Measurements from ENCODE around the gene PAPOLB.
"Not testable (repeated sequence)": the region's sequence is repeated elsewhere in the genome, so short reads cannot be mapped to it uniquely, and the experiment has no call there.

Gene PAPOLB

GRCh38 chr7:4861673-4862072, at the start of gene PAPOLB:
Gene PAPOLB, minus strand, starts transcription at chr7:4862030. Its CDS starts 220 bp downstream, at chr7:4861810.
- DNase-seq = no peak
- TF ChIP-seq POLR2A (IDR thresholded peaks at IDR 0.05; ENCODE audit: low read length) (no peak), GATA1 (IDR thresholded peaks at IDR 0.05; ENCODE audit: low read depth, low read length) (no peak)

DNA sequence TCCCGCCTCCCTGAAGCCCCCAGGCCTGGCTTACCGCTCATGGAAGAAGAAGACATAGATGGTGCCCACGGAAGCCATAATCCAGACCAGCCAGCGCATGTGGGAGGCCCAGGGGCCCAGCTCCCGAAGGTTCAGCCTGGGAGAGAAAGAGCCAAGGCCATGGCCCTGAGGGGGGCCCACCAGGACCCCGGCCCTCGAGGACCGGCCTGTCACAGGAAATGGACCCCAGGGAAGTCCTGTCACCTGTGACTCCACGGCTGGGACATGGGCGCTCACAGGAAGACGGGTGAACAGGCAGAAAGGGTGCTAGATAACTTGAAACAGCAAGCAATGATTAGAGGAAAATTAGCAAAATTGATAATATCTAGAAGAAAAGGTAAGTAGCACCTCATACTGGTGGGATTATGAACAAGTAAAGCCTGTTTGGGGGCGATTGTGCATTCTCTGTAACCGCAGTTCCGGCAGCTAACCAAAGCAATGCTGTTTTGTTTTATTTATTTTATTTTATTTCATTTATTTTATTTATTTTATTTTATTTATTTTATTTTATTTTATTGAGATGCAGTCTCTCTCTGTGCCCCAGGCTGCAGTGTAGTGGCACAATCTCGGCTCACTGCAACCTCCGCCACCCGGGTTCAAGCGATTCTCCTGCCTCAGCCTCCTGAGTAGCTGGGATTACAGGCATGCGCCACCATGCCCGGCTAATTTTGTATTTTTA, 49.4 kb upstream of the PAPOLB start:
- DNase-seq = no peak
- TF ChIP-seq GATA1 (IDR thresholded peaks at IDR 0.05; ENCODE audit: low read depth, low read length) = no peak
- no peak for TF ChIP-seq POLR2A (IDR thresholded peaks at IDR 0.05; ENCODE audit: low read length)

DNA sequence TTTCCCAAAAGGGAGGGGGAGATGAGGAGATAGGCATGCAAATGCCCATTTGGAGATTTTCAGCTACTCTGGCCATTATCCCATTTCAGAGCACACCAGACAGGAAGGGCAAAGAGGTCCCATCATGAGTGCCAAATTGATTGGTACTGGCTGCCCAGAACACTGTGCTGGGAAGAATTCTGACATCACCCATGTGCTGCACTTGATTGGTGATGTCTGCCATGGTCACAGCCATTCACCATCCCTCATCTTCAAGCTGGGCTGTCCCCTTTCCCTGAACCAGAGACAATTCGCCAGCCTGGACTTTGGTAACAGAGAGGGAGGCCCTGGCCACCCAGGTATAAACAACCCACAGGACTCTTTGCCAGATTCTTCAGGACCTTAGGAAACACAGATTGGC, 44.9 kb upstream of the PAPOLB start:
- DNase-seq = no peak
- TF ChIP-seq POLR2A (IDR thresholded peaks at IDR 0.05; ENCODE audit: low read length) = no peak
- TF ChIP-seq GATA1 (IDR thresholded peaks at IDR 0.05; ENCODE audit: low read depth, low read length) = no peak

DNA sequence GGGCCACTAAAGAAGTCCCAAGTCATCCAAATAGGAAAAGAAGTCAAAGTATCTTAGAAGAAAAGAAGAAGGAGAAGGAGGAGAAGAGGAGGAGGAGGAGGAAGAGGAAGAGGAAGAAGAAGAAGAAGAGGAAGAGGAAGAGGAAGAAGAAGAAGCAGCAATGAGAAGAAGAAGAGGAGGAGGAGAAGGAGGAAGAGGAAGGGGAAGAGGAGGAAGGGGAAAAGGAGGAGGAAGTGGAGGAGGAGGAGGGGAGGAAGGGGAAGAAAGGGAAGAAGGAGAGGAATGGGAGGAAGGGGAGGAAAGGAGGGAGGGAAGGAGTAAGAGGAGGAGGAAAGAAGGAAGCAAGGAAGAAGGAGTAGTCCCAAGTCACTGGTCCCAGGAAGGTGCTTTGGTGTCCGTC, 43.3 kb upstream of the PAPOLB start:
- no peak for DNase-seq
- TF ChIP-seq GATA1 (IDR thresholded peaks at IDR 0.05; ENCODE audit: low read depth, low read length) (no peak), POLR2A (IDR thresholded peaks at IDR 0.05; ENCODE audit: low read length) (no peak)

DNA sequence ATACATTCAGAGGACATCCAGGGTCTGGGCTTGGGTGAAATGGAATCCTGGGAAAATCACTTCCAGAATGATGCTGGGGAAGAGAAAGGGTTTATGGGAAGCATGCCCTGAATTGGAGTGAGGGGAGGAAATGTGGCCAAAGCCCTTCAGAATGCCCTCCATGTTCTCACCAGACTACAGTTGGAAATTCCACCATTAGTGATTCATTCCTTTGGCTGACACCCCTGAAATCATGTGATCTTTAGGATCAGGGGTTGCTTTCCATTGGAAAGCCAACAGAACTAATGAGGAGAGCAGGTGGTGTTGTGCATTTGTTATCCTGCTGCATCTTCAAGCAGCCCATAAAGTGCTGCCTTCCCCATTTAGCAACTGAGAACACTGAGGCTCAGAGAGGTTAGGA, 42.5 kb upstream of the PAPOLB start:
- TF ChIP-seq POLR2A (IDR thresholded peaks at IDR 0.05; ENCODE audit: low read length) (no peak), GATA1 (IDR thresholded peaks at IDR 0.05; ENCODE audit: low read depth, low read length) (no peak)
- DNase-seq = no peak

DNA sequence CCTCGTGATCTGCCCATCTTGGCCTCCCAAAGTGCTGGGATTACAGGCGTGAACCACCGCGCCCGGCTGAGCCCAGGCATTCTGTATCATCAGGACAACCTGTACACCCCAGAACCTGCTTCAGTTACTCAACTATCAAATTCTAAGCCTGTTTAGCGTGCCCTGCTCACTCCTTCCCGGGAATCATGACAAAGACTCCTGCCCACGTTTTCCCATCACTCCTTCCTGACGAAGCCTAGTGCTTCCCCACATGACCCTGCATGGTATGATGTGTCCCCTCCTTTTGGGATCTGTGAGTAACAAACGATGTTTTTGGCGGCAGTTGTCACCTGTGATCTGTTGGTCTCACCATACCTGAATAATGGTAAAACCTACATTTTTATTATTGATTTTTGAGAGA, 33.9 kb upstream of the PAPOLB start:
- DNase-seq = no peak
- TF ChIP-seq POLR2A (IDR thresholded peaks at IDR 0.05; ENCODE audit: low read length) (no peak), GATA1 (IDR thresholded peaks at IDR 0.05; ENCODE audit: low read depth, low read length) (no peak)

DNA sequence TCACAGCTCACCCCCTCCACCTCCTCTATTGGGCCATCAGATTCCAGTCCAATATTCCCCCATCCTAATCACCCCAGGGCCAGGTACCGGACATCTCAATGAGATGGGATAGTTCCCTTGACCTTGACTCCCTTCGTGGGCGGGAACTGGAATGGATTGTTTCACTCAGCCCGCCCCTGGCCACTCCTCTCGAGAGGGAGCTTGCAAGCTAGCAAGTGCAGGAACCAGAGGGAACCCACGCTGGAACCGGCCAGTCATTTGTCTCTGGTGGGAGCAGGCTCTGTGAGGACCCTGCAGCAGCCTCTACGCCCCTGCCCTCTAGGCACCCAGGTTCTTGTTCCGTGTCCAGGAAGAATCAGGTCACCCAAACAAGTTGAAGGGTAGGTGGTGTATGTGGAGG, 32.7 kb upstream of the PAPOLB start:
- no peak for DNase-seq
- TF ChIP-seq GATA1 (IDR thresholded peaks at IDR 0.05; ENCODE audit: low read depth, low read length) (no peak), POLR2A (IDR thresholded peaks at IDR 0.05; ENCODE audit: low read length) (no peak)

GRCh38 chr7:4893929-4894475, 32.2 kb upstream of the PAPOLB start:
- TF ChIP-seq POLR2A (IDR thresholded peaks at IDR 0.05; ENCODE audit: low read length) = no peak
- TF ChIP-seq GATA1 (IDR thresholded peaks at IDR 0.05; ENCODE audit: low read depth, low read length) = no peak
- DNase-seq = no peak

DNA sequence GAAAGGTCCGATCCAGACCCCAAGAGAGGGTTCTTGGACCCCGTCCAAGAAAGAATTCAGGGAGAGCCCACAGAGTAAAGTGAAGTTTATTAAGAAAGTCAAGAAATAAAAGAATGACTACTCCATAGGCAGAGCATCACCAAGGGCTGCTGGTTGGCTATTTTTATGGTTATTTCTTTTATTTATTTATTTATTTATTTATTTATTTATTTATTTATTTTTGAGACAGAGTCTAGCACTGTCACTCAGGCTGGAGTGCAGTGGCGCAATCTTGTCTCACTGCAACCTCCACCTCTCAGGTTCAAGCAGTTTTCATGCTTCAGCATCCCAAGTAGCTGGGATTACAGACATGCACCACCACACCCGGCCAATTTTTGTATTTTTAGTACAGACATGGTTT, 31.4 kb upstream of the PAPOLB start:
- not testable (repeated sequence) for DNase-seq

GRCh38 chr7:4891522-4891921, 29.7 kb upstream of the PAPOLB start:
- peak in 1 of 2 experiments; percentile 26 for DNase-seq

DNA sequence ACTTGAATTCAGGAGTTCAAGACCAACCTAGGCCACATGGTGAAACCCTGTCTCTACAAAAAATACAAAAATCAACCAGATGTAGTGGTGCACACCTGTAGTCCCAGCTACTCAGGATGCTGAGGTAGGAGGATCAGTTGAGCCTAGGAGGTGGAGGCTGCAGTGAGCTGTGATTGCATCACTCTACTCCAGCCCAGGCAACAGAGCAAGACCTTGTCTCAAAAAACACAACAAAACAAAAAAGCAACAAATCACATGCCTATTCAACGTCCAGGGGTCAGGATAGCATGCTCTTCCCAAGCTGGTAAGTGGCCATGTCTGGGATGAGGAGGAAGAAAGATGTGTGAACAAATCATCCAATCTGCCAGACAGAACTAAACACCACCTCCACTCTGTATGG, 27.9 kb upstream of the PAPOLB start:
- DNase-seq = no peak

GRCh38 chr7:4888161-4888560, 26.3 kb upstream of the PAPOLB start:
- no peak for TF ChIP-seq POLR2A (IDR thresholded peaks at IDR 0.05; ENCODE audit: low read length)
- TF ChIP-seq GATA1 (IDR thresholded peaks at IDR 0.05; ENCODE audit: low read depth, low read length) = no peak
- no peak for DNase-seq

More for the DNA sequence above, 27.9 kb upstream of the PAPOLB start:
- TF ChIP-seq GATA1 (IDR thresholded peaks at IDR 0.05; ENCODE audit: low read depth, low read length) (no peak), POLR2A (IDR thresholded peaks at IDR 0.05; ENCODE audit: low read length) (no peak)

DNA sequence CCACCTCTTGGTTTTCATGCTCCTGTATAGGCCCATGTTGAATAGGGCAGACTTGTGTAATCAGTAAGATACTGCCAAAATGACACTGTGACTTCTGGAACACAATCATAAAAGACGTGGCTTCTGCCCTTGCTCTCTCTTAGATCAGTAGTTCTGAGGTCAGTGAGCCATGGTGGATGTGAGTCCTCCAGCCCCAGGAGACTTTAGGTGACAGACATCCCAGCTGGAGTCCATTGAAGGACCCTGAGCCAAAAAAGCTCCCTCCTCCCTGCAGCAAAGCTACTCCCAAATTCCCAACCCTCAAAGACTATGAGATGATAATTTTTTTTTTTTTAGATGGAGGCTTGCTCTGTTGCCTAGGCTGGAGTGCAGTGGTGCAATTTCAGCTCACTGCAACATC, 24.8 kb upstream of the PAPOLB start:
- no peak for DNase-seq
- TF ChIP-seq GATA1 (IDR thresholded peaks at IDR 0.05; ENCODE audit: low read depth, low read length) (no peak), POLR2A (IDR thresholded peaks at IDR 0.05; ENCODE audit: low read length) (no peak)

GRCh38 chr7:4885317-4885807, 23.5 kb upstream of the PAPOLB start:
- TF ChIP-seq GATA1 (IDR thresholded peaks at IDR 0.05; ENCODE audit: low read depth, low read length) = no peak
- TF ChIP-seq POLR2A (IDR thresholded peaks at IDR 0.05; ENCODE audit: low read length) = no peak

DNA sequence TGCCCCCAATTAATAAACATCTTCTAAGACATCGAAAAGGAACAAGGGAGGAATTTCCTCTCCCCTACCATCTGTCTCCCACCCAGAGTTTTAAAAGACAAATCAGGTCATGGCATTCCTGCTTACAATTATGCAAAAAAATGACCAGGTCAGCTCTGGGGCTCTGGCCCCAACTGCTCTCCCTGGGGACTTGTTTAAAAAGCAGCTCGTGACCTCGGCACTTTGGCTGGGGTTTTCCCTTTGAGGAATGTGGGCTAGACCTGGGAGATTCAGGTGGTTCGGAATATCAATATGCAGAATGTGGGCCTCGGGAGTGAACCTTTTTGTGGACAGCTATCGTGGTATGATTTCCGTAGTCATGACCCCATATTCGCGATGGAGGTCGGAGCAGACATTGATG, 22.3 kb upstream of the PAPOLB start:
- TF ChIP-seq GATA1 (IDR thresholded peaks at IDR 0.05; ENCODE audit: low read depth, low read length) (no peak), POLR2A (IDR thresholded peaks at IDR 0.05; ENCODE audit: low read length) (no peak)

More at GRCh38 chr7:4885317-4885807, 23.5 kb upstream of the PAPOLB start:
- DNase-seq = no peak

More for the DNA sequence above, 22.3 kb upstream of the PAPOLB start:
- no peak for DNase-seq

All from erythroblast (primary cell).